Fibroblast of the aortic adventitia (primary cell): ENCODE measurements around the gene FGFR3. TPM values are rescaled to one million over a fixed set of nuclear protein-coding genes. Genes with fewer than 3 reads are reported as not detected.

Experiments
- DNase-seq: peaks from one replicate; pipeline ENCODE4 v3.0.0-alpha.2; 2010; ENCODE audit warnings: low read depth
- H3K4me3 ChIP-seq: 2 replicates; pipeline ENCODE4 v1.5.1; 2011; ENCODE audit warnings: low read depth, mild to moderate bottlenecking, control low read depth, low read length, moderate library complexity
- total RNA-seq: library from RNA; depleted of rRNA; stranded (reverse); fragments of >200 nt; gene quantifications from 2 replicates; pipeline ENCODE4 v1.2.3, GENCODE V29; 2012; ENCODE audit warnings: low replicate concordance
- TF ChIP-seq, protein P1 (sequence below): IDR thresholded peaks from 2 replicates; pipeline ENCODE4 v1.5.1; 2011; ENCODE audit warnings: mild to moderate bottlenecking, low read length, control low read depth, inconsistent platforms; ENCODE audit not compliant: insufficient read depth

Gene FGFR3
- total RNA-seq, 1 donor, result 0.45 TPM

DNA sequence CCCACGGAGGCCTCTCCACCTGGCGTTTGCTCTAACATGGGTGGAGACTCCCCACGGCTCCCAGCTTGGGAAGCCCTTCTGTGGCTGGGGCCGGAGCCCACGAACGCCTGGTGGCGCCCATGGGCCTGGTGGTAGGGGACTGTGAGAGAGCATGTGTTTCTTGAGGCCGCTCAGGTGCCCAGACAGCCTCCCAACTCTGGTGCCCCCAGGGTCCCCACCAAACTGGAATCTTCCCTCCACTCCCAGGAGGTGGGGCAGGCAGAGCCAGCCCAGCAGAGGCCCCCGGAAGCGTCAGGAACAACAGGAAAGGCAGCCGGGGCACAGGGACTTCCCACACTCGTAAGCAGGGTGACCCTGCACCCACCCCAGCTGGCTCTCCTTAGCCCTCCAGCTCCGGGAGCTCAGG, 33.3 kb upstream of the FGFR3 start:
- H3K4me3 ChIP-seq, result no peak overlapping the region
- no peak for DNase-seq
- TF ChIP-seq, protein P1, sequence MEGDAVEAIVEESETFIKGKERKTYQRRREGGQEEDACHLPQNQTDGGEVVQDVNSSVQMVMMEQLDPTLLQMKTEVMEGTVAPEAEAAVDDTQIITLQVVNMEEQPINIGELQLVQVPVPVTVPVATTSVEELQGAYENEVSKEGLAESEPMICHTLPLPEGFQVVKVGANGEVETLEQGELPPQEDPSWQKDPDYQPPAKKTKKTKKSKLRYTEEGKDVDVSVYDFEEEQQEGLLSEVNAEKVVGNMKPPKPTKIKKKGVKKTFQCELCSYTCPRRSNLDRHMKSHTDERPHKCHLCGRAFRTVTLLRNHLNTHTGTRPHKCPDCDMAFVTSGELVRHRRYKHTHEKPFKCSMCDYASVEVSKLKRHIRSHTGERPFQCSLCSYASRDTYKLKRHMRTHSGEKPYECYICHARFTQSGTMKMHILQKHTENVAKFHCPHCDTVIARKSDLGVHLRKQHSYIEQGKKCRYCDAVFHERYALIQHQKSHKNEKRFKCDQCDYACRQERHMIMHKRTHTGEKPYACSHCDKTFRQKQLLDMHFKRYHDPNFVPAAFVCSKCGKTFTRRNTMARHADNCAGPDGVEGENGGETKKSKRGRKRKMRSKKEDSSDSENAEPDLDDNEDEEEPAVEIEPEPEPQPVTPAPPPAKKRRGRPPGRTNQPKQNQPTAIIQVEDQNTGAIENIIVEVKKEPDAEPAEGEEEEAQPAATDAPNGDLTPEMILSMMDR, result no peak

DNA sequence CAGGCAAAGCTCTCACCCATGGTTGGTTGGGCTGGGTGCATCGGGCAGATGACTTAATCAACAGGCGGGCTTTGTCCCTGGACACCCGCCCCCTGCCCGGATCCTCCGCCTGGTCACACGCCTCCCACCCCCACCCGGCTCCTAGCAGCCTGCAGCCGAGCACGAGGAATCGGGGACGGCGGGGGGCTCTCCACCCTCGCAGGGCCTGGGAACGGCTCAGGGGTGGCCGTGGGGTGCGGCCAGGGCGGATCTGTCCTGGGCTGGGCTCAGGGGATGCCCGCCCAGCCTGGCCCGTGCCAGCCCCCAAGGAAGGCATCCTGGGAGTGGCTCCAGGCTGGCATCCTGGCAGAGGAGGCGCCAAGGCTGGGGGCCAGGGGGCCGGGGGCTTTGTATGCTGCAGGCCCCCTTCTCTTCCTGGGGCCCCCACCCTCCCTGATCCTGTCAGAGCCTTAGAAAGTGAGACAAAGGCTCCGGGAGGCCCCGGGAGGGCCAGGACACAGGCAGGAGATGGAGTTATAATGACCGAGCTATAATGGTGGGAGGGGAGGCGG, 32.5 kb upstream of the FGFR3 start:
- TF ChIP-seq, protein P1, result no peak
- DNase-seq, result no peak
- H3K4me3 ChIP-seq, result no peak overlapping the region

DNA sequence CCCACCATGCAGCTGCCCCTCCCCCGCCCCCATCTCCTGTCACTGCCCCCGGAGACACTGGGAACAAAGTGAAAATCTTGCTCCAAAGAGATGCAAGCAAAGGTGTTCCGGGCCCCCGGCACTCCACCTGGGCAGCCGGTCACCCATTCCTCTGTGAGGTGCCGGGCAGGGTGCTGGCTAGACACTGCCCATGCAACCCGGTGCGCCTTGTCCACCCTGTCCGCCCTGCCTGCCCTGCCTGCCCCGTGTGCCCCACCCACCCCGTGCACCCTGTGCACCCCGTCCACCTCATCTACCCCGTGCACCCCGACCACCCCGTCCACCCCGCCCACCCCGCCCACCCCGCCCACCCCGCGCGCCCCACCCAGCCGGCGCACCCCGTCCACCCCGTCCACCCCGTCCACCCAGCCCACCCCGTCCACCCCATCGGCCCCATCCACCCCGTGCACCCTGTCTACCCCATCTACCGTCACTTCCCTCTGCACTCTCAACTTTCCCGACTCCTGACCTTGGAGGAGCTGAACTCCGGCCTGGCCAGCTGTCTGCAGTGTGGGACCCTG, 31.9 kb upstream of the FGFR3 start:
- DNase-seq, result no peak
- TF ChIP-seq, protein P1, result no peak
- H3K4me3 ChIP-seq, result no peak overlapping the region

DNA sequence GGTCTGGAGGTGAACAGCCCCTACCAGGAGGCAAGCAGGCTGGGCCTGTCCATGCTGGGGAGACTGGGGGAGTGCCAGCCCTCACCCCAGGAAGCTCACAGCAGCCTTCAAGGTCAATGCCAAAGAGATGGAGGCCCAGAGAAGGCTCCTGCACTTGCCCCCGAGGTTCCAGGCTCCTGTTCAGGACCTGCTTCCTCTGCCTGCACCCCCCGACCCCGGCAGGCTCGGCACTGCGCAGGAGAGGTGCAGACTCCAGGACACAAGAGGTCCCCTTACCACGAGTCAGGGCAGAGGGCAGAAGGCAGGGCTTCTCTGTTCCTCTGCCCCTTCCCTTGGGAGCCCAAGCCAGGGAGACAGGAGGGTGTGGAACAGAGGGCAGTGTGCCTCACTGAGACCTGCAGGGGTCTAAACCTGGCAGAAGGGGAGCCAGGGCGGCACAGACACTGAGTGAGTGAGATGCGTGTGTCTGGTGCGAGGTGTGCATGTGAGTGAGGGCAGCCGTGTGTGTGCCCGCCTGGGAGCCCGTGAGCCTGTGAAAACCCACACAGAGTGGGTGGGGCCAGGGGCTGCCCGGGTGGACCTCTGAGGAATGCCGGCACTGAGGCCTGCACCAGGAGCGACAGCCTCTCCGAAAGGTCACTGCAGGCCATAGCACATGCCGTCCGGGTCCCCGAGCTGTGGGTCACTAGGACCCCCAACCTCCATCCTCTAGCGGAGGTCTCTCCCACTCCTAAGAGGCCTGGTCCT, 30.7 kb upstream of the FGFR3 start:
- TF ChIP-seq, protein P1, result no peak
- no peak for DNase-seq
- H3K4me3 ChIP-seq, result no peak overlapping the region

DNA sequence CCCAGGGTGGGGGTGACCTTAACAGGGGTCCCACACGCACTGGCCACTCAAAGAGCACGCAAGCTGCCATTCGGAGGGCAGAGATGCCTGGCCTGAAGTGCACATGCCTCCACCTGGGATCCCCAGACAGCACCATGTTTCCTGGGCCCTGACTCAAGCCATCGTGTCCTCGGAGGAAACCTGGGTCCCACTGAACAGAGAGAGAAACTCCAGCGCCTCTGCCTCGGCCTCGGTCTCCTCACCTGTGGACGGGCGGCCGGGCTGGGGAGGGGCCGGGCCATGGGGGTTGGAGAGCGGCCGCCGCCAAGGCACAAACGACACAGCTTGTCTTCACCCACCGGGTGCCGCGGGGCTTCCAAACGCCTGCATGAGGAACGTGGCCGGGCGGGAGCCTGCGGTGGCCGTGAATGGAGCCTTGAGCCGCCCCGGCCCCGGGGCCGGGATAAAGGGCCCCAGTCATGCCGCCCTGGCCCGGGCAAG, 30.0 kb upstream of the FGFR3 start:
- no peak overlapping the region for H3K4me3 ChIP-seq
- DNase-seq, result no peak
- TF ChIP-seq, protein P1, result no peak

DNA sequence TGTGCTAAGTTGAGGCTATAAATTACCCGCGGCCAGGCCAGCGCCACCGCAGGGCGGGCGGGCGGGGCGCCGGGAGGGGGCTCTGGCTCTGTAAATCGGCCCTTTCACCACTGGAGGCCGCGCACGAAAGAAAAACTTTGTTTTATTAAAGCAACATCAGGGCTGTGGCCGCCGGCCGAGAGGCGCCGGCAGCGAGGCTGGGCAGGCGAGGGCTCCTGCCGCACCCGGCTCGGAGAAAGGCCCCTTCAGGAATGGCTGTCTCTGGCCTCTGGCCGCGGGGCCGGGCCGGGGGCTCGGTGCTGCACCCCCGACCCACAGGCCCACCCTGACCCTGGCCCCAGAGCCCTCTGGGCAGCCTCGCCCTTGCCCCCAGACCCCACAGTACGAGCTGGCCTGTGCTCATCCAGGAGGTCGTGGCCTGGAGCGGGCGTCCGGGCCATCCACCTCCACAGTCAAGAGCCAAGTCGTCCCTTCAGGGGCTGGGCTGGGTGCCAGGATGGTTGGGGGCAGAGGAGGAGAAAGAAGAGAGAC, 29.5 kb upstream of the FGFR3 start:
- TF ChIP-seq, protein P1, result peak; percentile 33
- peak; percentile 54 for DNase-seq
- peak overlapping the region; percentile 14 for H3K4me3 ChIP-seq
